WTC11 (cell line): ENCODE data around the gene WDFY4.

Source experiments
- CREB1 ChIP-seq: sonication (generic); formaldehyde crosslinking; IDR thresholded peaks from 2 replicates; pipeline ENCODE4 v1.8.0; 2023; ENCODE audit warnings: mild to moderate bottlenecking, missing genetic modification reagents
- CTCF ChIP-seq: fragments of 200-600 bp; IDR thresholded peaks from 2 replicates; pipeline ENCODE4 v1.8.0; 2022; ENCODE audit warnings: antibody characterized with exemption
- E2F1 ChIP-seq: sonication (generic); formaldehyde crosslinking; IDR thresholded peaks from 2 replicates; pipeline ENCODE4 v1.8.0; 2022; ENCODE audit warnings: mild to moderate bottlenecking, missing genetic modification reagents
- GABPB1 ChIP-seq: sonication (generic); formaldehyde crosslinking; IDR thresholded peaks from 2 replicates; pipeline ENCODE4 v1.8.1; 2023; ENCODE audit warnings: mild to moderate bottlenecking, missing genetic modification reagents
- IRF2 ChIP-seq: sonication (generic); formaldehyde crosslinking; IDR thresholded peaks from 2 replicates; pipeline ENCODE4 v1.8.0; 2022; ENCODE audit warnings: low read depth, missing genetic modification reagents, borderline replicate concordance
- JAZF1 ChIP-seq: fragments of 250-450 bp; sonication (Bioruptor Pico); IDR thresholded peaks from 2 replicates; pipeline ENCODE4 v1.9.0; 2021; ENCODE audit warnings: moderate library complexity, mild to moderate bottlenecking, inconsistent platforms
- JUN ChIP-seq: sonication (generic); formaldehyde crosslinking; IDR thresholded peaks from 2 replicates; pipeline ENCODE4 v1.8.0; 2023; ENCODE audit warnings: mild to moderate bottlenecking, missing genetic modification reagents
- NR2C2 ChIP-seq: sonication (generic); formaldehyde crosslinking; IDR thresholded peaks from 2 replicates; pipeline ENCODE4 v1.8.0; 2022; ENCODE audit warnings: mild to moderate bottlenecking, missing genetic modification reagents
- NR3C1 ChIP-seq: sonication (generic); formaldehyde crosslinking; conservative IDR thresholded peaks from 2 replicates; pipeline ENCODE4 v1.8.1; 2023; ENCODE audit warnings: low read depth, mild to moderate bottlenecking, missing genetic modification reagents
- SP1 ChIP-seq: sonication (generic); formaldehyde crosslinking; conservative IDR thresholded peaks from 2 replicates; pipeline ENCODE4 v1.8.1; 2022; ENCODE audit warnings: missing genetic modification reagents
- TEAD1 ChIP-seq: sonication (generic); formaldehyde crosslinking; IDR thresholded peaks from 2 replicates; pipeline ENCODE4 v1.8.0; 2022; ENCODE audit warnings: mild to moderate bottlenecking, missing genetic modification reagents
- TEAD4 ChIP-seq: sonication (generic); formaldehyde crosslinking; IDR thresholded peaks from 2 replicates; pipeline ENCODE4 v1.8.0; 2022; ENCODE audit warnings: mild to moderate bottlenecking, missing genetic modification reagents
- TF ChIP-seq, protein P1 (sequence below): sonication (generic); formaldehyde crosslinking; conservative IDR thresholded peaks from 2 replicates; pipeline ENCODE4 v1.8.1; 2023; ENCODE audit warnings: mild to moderate bottlenecking, low read depth, missing genetic modification reagents, moderate library complexity
- TF ChIP-seq, protein P2 (sequence below): sonication (generic); formaldehyde crosslinking; conservative IDR thresholded peaks from 2 replicates; pipeline ENCODE4 v1.8.1; 2022; ENCODE audit warnings: mild to moderate bottlenecking, missing genetic modification reagents

GRCh38 chr10:49008505-49009198 lies 324.0 kb downstream of the WDFY4 start:
- TF ChIP-seq CTCF (no peak), JUN (CRISPR knock-in tag) (no peak), SP1 (CRISPR knock-in tag) (no peak), IRF2 (CRISPR knock-in tag) (no peak), NR3C1 (CRISPR knock-in tag) (no peak), GABPB1 (CRISPR knock-in tag) (no peak), NR2C2 (CRISPR knock-in tag) (no peak), E2F1 (CRISPR knock-in tag) (no peak), CREB1 (no peak), JAZF1 (CRISPR knock-in tag) (no peak), TEAD4 (CRISPR knock-in tag) (no peak), TEAD1 (CRISPR knock-in tag) (no peak)
- TF ChIP-seq, protein P1, sequence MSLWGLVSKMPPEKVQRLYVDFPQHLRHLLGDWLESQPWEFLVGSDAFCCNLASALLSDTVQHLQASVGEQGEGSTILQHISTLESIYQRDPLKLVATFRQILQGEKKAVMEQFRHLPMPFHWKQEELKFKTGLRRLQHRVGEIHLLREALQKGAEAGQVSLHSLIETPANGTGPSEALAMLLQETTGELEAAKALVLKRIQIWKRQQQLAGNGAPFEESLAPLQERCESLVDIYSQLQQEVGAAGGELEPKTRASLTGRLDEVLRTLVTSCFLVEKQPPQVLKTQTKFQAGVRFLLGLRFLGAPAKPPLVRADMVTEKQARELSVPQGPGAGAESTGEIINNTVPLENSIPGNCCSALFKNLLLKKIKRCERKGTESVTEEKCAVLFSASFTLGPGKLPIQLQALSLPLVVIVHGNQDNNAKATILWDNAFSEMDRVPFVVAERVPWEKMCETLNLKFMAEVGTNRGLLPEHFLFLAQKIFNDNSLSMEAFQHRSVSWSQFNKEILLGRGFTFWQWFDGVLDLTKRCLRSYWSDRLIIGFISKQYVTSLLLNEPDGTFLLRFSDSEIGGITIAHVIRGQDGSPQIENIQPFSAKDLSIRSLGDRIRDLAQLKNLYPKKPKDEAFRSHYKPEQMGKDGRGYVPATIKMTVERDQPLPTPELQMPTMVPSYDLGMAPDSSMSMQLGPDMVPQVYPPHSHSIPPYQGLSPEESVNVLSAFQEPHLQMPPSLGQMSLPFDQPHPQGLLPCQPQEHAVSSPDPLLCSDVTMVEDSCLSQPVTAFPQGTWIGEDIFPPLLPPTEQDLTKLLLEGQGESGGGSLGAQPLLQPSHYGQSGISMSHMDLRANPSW (CRISPR knock-in tag), result no peak
- TF ChIP-seq, protein P2, sequence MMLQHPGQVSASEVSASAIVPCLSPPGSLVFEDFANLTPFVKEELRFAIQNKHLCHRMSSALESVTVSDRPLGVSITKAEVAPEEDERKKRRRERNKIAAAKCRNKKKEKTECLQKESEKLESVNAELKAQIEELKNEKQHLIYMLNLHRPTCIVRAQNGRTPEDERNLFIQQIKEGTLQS (CRISPR knock-in tag), result no peak
